CD4-positive, CD25-positive, alpha-beta regulatory T cell (primary cell): ENCODE data around the gene SHB. TPM values are rescaled to one million over a fixed set of nuclear protein-coding genes. Genes with fewer than 3 reads are reported as not detected.

Source experiments
- ATAC-seq, 2 donors: fragments of 150-1000 bp; cut with Tn5 transposase; one replicate each; pipeline ENCODE4 v1.10.0; 2021; ENCODE audit warnings: low read depth in 2 of 2, moderate number of reproducible peaks in 2 of 2, moderate library complexity in 1 of 2
- DNase-seq, 3 donors: peaks; one replicate each; pipeline versions ENCODE4 v3.0.0 to v3.0.0-alpha.2; 2012 to 2022; ENCODE audit warnings: mixed read lengths in 1 of 3
- H3K27ac ChIP-seq: one replicate; pipeline ENCODE4 v1.7.0; 2013; ENCODE audit warnings: mild to moderate bottlenecking, low read length; ENCODE audit not compliant: insufficient read depth, poor library complexity, severe bottlenecking
- H3K27me3 ChIP-seq: one replicate; pipeline ENCODE4 v1.7.0; 2013; ENCODE audit warnings: low read length; ENCODE audit not compliant: control insufficient read depth, insufficient read depth
- H3K36me3 ChIP-seq: one replicate; pipeline ENCODE4 v1.7.0; 2013; ENCODE audit warnings: mild to moderate bottlenecking, low read length, moderate library complexity; ENCODE audit not compliant: control insufficient read depth, insufficient read depth
- H3K4me1 ChIP-seq: 2 replicates; pipeline ENCODE4 v1.7.0; 2013; ENCODE audit warnings: mild to moderate bottlenecking, low read length; ENCODE audit not compliant: insufficient read depth, control insufficient read depth, poor library complexity, severe bottlenecking
- H3K4me3 ChIP-seq: one replicate; pipeline ENCODE4 v1.7.0; 2013; ENCODE audit warnings: low read depth, mild to moderate bottlenecking, low read length, moderate library complexity
- H3K9me3 ChIP-seq, 2 experiments: 1 replicate in 1 of 2; 2 replicates in 1 of 2; pipeline ENCODE4 v1.7.0; 2013; ENCODE audit warnings: low read length in 2 of 2, mild to moderate bottlenecking in 1 of 2, moderate library complexity in 1 of 2; ENCODE audit not compliant: control insufficient read depth in 2 of 2
- H3K27ac Mint-ChIP-seq, 3 donors: one replicate each; pipeline ENCODE4 v1.8.0; 2020 to 2022; ENCODE audit warnings: mild to moderate bottlenecking in 3 of 3, mixed read lengths in 3 of 3, moderate library complexity in 2 of 3
- H3K27me3 Mint-ChIP-seq: one replicate; pipeline ENCODE4 v1.8.0; 2022; ENCODE audit warnings: mild to moderate bottlenecking, mixed read lengths
- H3K36me3 Mint-ChIP-seq: one replicate; pipeline ENCODE4 v1.8.0; 2020; ENCODE audit warnings: mixed read lengths
- H3K4me1 Mint-ChIP-seq, 4 donors: one replicate each; pipeline ENCODE4 v1.8.0; 2020 to 2022; ENCODE audit warnings: mixed read lengths in 4 of 4, mild to moderate bottlenecking in 1 of 4
- H3K4me3 Mint-ChIP-seq, 4 donors: one replicate each; pipeline ENCODE4 v1.8.0; 2020 to 2022; ENCODE audit warnings: mild to moderate bottlenecking in 4 of 4, mixed read lengths in 4 of 4, moderate library complexity in 3 of 4
- H3K9me3 Mint-ChIP-seq, 7 donors: one replicate each; pipeline ENCODE4 v1.8.0; 2020 to 2022; ENCODE audit warnings: mixed read lengths in 7 of 7, mild to moderate bottlenecking in 3 of 7, moderate library complexity in 2 of 7
- polyA plus RNA-seq, 4 donors: library from polyadenylated mRNA; unstranded; fragments of 300-500 nt; fragmentation: Illumina TruSeq; gene quantifications; one replicate each; pipeline ENCODE4 v1.2.3, GENCODE V29; 2021
- total RNA-seq: library from RNA; stranded (reverse); gene quantifications from one replicate; pipeline ENCODE4 v1.2.3, GENCODE V29; 2022

Gene SHB
- total and polyA plus RNA-seq, 5 donors from 2014 or later, result 0.27 to 0.69 TPM; not detected in 3

DNA sequence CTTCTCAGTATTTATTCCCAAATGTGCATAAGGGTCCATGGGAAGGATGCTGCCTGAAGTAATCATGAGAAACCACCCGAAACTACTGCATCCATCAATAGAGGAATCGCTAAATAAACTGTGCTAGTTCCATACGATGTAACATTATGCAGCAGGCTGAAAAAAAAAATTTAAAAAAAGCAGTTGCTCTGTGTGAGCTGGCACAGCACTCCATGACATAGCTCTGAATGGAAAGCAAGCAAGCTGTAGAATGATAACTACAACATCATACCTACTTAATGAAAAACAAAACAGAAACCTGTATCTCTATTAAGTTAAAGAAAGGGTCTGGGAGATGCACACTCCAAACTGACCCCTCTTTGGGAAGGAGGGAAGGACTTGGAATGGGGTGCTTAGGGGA, 49.3 kb downstream of the SHB start:
- no peak overlapping the region for H3K27ac Mint-ChIP-seq
- no peaks in the 10 kb centered on the region for H3K9me3 Mint-ChIP-seq
- DNase-seq (no peak), ATAC-seq (no peak)
- Histone ChIP-seq H3K4me1 (no peaks in the 10 kb centered on the region), H3K4me3 (no peak overlapping the region), H3K36me3 (no peaks in the 10 kb centered on the region), H3K27me3 (no peaks in the 10 kb centered on the region), H3K27ac (no peak overlapping the region), H3K9me3 (no peaks in the 10 kb centered on the region)
- H3K4me3 Mint-ChIP-seq, result no peak overlapping the region
- H3K36me3 Mint-ChIP-seq, result no peaks in the 10 kb centered on the region
- H3K27me3 Mint-ChIP-seq, result no peaks in the 10 kb centered on the region
- no peaks in the 10 kb centered on the region for H3K4me1 Mint-ChIP-seq

- H3K27me3 Mint-ChIP-seq, result no peaks in the 10 kb centered on the region
- no peaks in the 10 kb centered on the region for H3K36me3 Mint-ChIP-seq
- Histone ChIP-seq H3K27me3 (no peaks in the 10 kb centered on the region), H3K27ac (no peak overlapping the region), H3K4me1 (no peaks in the 10 kb centered on the region), H3K36me3 (no peaks in the 10 kb centered on the region), H3K9me3 (no peaks in the 10 kb centered on the region), H3K4me3 (no peak overlapping the region)
- ATAC-seq (no peak), DNase-seq (no peak)
- H3K27ac Mint-ChIP-seq, result no peak overlapping the region
- H3K9me3 Mint-ChIP-seq, result no peaks in the 10 kb centered on the region
- no peaks in the 10 kb centered on the region for H3K4me1 Mint-ChIP-seq
- no peak overlapping the region for H3K4me3 Mint-ChIP-seq
These were observed 49.9 kb downstream of the SHB start for GRCh38 chr9:38018958-38019602.

DNA sequence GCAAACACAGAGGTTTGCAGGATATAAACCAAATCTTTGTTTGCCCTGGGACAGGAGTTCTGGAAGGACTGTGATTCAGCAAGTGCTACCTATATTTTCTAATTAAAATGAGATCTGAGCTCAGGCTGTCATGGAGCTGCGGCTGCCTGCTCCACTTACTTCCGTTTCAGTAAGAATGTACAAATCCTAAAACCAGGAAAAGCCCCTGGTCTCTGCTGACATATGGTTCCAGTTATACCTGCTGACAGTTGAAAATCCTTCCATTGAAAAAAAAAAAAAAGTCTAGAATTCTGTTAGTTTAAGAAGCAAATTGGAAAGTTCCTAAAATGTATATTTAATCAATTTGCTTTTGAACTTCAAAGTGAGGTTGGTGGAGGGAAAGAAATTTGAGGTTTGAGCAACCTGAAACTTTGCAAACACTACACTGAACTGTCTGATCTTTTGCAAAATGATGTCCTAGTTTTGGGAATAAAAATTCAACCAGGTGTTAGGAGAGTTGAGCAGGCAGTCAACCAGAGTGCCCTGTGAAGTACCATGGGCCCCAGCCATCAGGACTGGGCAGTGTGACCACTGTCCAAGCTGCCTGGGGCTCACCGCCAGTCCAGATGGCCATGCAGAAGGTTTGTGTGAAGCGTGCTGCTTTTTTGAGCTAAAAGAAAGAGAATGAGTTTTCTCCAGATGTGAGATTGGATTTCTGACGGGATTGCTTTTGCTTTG, 50.6 kb downstream of the SHB start:
- Mint-ChIP-seq H3K9me3 (no peaks in the 10 kb centered on the region), H3K36me3 (no peaks in the 10 kb centered on the region), H3K27ac (no peak overlapping the region), H3K4me3 (no peak overlapping the region), H3K4me1 (no peaks in the 10 kb centered on the region), H3K27me3 (no peaks in the 10 kb centered on the region)
- DNase-seq (no peak), ATAC-seq (no peak)
- Histone ChIP-seq H3K27me3 (no peaks in the 10 kb centered on the region), H3K4me3 (no peak overlapping the region), H3K4me1 (no peaks in the 10 kb centered on the region), H3K27ac (no peak overlapping the region), H3K9me3 (no peaks in the 10 kb centered on the region), H3K36me3 (no peaks in the 10 kb centered on the region)

GRCh38 chr9:38017885-38018186, 51.2 kb downstream of the SHB start:
- Mint-ChIP-seq H3K27ac (no peak overlapping the region), H3K9me3 (no peaks in the 10 kb centered on the region), H3K4me3 (no peak overlapping the region), H3K27me3 (no peaks in the 10 kb centered on the region), H3K4me1 (no peaks in the 10 kb centered on the region), H3K36me3 (no peaks in the 10 kb centered on the region)
- ATAC-seq (no peak), DNase-seq (no peak)
- H3K4me3 ChIP-seq, result no peak overlapping the region
- no peaks in the 10 kb centered on the region for H3K4me1 ChIP-seq
- H3K36me3 ChIP-seq, result no peaks in the 10 kb centered on the region
- no peak overlapping the region for H3K27ac ChIP-seq
- H3K9me3 ChIP-seq, result no peaks in the 10 kb centered on the region
- no peaks in the 10 kb centered on the region for H3K27me3 ChIP-seq

- no peaks in the 10 kb centered on the region for H3K4me1 Mint-ChIP-seq
- Histone ChIP-seq H3K27me3 (no peaks in the 10 kb centered on the region), H3K4me1 (no peaks in the 10 kb centered on the region), H3K9me3 (no peaks in the 10 kb centered on the region), H3K36me3 (no peaks in the 10 kb centered on the region), H3K4me3 (no peak overlapping the region), H3K27ac (no peak overlapping the region)
- H3K27ac Mint-ChIP-seq, result no peak overlapping the region
- ATAC-seq, result no peak
- DNase-seq, result no peak
- no peaks in the 10 kb centered on the region for H3K36me3 Mint-ChIP-seq
- H3K27me3 Mint-ChIP-seq, result no peaks in the 10 kb centered on the region
- H3K9me3 Mint-ChIP-seq, result no peaks in the 10 kb centered on the region
- no peak overlapping the region for H3K4me3 Mint-ChIP-seq
These were observed 51.7 kb downstream of the SHB start for GRCh38 chr9:38017149-38017884.

DNA sequence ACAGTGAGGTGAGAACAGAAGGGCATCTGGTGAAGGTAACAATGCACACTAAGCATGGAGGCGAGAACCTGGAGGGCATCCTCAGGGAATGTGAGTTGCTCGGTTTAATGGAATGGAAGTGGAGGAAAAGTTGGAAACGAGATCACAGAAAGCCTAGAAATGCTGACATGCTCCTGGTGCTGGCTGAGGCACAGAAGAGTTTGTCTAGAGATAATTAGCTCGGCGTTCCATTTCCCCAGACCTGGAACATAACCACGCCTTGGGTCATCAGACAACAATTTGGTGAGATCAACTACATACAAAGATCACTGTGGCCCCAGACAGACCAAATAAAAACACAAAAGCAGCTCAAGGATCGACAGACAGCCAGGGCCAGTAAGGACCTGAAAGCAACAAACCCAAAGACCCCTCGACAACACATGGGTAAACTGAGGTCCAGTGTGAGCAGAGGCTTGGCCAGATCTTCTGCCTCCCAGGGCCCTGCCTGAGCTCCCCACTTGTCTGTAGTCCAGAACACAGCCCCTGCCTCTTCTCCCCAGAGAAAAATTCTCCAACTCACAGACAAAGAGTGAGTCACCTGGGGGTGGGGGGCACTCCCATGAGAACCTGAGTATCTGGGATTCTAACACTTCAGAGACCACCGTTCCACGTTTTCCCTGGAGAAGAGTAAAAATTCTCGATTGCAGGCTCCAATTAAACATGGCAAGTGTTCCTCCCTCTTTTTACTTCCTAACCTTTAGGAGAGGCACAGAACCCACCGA, 52.5 kb downstream of the SHB start:
- Mint-ChIP-seq H3K27ac (no peak overlapping the region), H3K36me3 (no peaks in the 10 kb centered on the region), H3K27me3 (no peaks in the 10 kb centered on the region), H3K4me1 (no peaks in the 10 kb centered on the region), H3K9me3 (no peaks in the 10 kb centered on the region), H3K4me3 (no peak overlapping the region)
- no peaks in the 10 kb centered on the region for H3K4me1 ChIP-seq
- H3K9me3 ChIP-seq, result no peaks in the 10 kb centered on the region
- no peaks in the 10 kb centered on the region for H3K36me3 ChIP-seq
- ATAC-seq (no peak), DNase-seq (no peak)
- H3K4me3 ChIP-seq, result no peak overlapping the region
- no peak overlapping the region for H3K27ac ChIP-seq
- no peaks in the 10 kb centered on the region for H3K27me3 ChIP-seq

GRCh38 chr9:38015906-38016305, 53.1 kb downstream of the SHB start:
- H3K27ac Mint-ChIP-seq, result no peak overlapping the region

More at GRCh38 chr9:38015906-38016305, 53.1 kb downstream of the SHB start:
- no peak for ATAC-seq
- no peaks in the 10 kb centered on the region for H3K4me1 ChIP-seq
- no peaks in the 10 kb centered on the region for H3K4me1 Mint-ChIP-seq
- H3K9me3 ChIP-seq, result no peaks in the 10 kb centered on the region
- no peaks in the 10 kb centered on the region for H3K36me3 Mint-ChIP-seq
- H3K9me3 Mint-ChIP-seq, result no peaks in the 10 kb centered on the region
- H3K27ac ChIP-seq, result no peak overlapping the region
- no peak for DNase-seq
- no peaks in the 10 kb centered on the region for H3K36me3 ChIP-seq
- no peaks in the 10 kb centered on the region for H3K27me3 Mint-ChIP-seq
- H3K4me3 ChIP-seq, result no peak overlapping the region
- H3K4me3 Mint-ChIP-seq, result no peak overlapping the region
- no peaks in the 10 kb centered on the region for H3K27me3 ChIP-seq
